Suprapubic skin (tissue), 4 donors: ENCODE results near the gene GMPPA. TPM values are rescaled to one million over a fixed set of nuclear protein-coding genes. Genes with fewer than 3 reads are reported as not detected.
A peak's percentile ranks its signal among the peaks of the same experiment; 100 is the strongest.

Experiments
- DNase-seq, 2 donors: peaks; one replicate each; pipeline ENCODE4 v3.0.0-alpha.2; 2019; ENCODE audit warnings: low spot score in 2 of 2
- H3K27ac ChIP-seq: fragments of 200-600 bp; sonication (generic); one replicate; pipeline ENCODE4 v1.5.1; 2019
- H3K27me3 ChIP-seq: fragments of 200-600 bp; sonication (generic); one replicate; pipeline ENCODE4 v1.5.1; 2019
- H3K36me3 ChIP-seq: fragments of 200-600 bp; sonication (generic); one replicate; pipeline ENCODE4 v1.5.1; 2019
- H3K4me1 ChIP-seq: fragments of 200-600 bp; sonication (generic); one replicate; pipeline ENCODE4 v1.5.1; 2019
- H3K4me3 ChIP-seq: fragments of 200-600 bp; sonication (generic); one replicate; pipeline ENCODE4 v1.5.1; 2019; ENCODE audit warnings: mild to moderate bottlenecking
- H3K9me3 ChIP-seq: fragments of 200-600 bp; sonication (generic); one replicate; pipeline ENCODE4 v1.5.1; 2019
- CTCF ChIP-seq, 2 donors: fragments of 200-600 bp in 1 of 2; fragments of 450-650 bp in 1 of 2; sonication (generic) in 1 of 2; IDR thresholded peaks; one replicate each; pipeline ENCODE4 v1.5.1; 2016 to 2019; ENCODE audit warnings: antibody characterized with exemption in 2 of 2, mild to moderate bottlenecking in 1 of 2, moderate library complexity in 1 of 2
- EP300 ChIP-seq: sonication (generic); formaldehyde crosslinking; IDR thresholded peaks from one replicate; pipeline ENCODE4 v1.6.1; 2017; ENCODE audit warnings: antibody characterized with exemption
- POLR2A ChIP-seq, 2 donors: fragments of 450-650 bp; IDR thresholded peaks; one replicate each; pipeline ENCODE4 v1.6.1; 2017; ENCODE audit warnings: antibody characterized with exemption in 2 of 2, mild to moderate bottlenecking in 2 of 2, moderate library complexity in 2 of 2
- POLR2AphosphoS5 ChIP-seq, 3 donors: sonication (generic); formaldehyde crosslinking; IDR thresholded peaks; one replicate each; pipeline ENCODE4 v1.6.1; 2017; ENCODE audit warnings: antibody characterized with exemption in 3 of 3
- WGBS: methylation state at CpG from one replicate; pipeline ENCODE4 v1.1.5; 2018; 5-methylcytosine and 5-hydroxymethylcytosine counted together
- total RNA-seq, 4 donors: library from RNA; depleted of rRNA; stranded (reverse); fragments of >200 nt; gene quantifications; one replicate each; pipeline ENCODE4 v1.1.0, GENCODE V29; 2016

Gene GMPPA
- total RNA-seq, 4 donors from 2014 or later: 18.3 to 31.3 (median 22.3) TPM

DNA sequence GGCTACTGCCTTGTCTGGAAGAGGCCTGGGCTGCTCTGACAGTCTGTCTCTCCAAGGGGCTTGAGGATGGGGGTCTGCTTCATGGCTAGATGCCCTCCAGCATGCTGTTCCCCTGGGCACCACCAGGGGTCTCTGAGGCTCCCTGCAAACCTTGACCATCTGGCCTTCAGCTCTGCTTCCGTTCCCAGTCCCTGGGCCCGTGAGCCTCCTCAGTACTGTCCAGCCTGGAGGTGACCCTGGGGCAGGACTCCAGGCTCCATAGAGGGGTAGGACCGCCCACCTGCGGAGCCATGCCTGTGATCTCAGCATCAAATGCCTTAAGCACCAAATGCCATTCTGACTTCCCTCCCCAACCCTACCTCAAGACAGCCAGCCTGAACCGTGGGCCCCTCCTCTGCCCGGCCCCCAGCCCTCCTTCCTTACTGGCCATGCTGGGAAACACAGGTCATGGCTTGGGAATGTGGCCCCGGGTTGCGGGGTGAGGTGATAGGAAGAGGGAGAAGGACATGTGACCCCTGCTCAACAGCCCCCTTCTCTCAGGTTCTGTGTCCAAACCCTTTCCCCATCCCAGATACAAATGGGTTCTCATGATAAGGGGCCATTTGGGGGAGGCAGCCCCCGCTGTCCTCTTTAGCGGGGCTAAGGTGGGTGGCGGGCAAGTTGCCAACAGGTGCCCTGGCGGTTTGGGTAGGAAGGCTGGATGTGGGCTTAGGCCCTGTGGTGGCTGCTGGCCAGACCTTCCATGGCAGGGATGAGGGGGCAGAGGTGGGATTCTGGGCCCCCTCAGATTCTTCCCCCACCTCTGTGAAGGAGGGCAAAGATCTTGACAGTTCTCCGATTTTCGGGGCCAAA, 39.0 kb upstream of the GMPPA start:
- no peaks in the 10 kb centered on the region for H3K9me3 ChIP-seq
- peaks cover 13% of the 10 kb centered on the region for H3K27me3 ChIP-seq
- H3K36me3 ChIP-seq: no peaks in the 10 kb centered on the region
- H3K4me1 ChIP-seq: peaks cover 10% of the 10 kb centered on the region
- TF ChIP-seq POLR2A (IDR thresholded peaks at IDR 0.05): no peak
- peak; percentile 40 to 89 for TF ChIP-seq CTCF (IDR thresholded peaks at IDR 0.05)
- H3K27ac ChIP-seq: peak overlapping the region; percentile 24
- 67% methylated on average over 9 of the region's 14 CpGs for WGBS
- DNase-seq: no peak
- H3K4me3 ChIP-seq: no peak overlapping the region

DNA sequence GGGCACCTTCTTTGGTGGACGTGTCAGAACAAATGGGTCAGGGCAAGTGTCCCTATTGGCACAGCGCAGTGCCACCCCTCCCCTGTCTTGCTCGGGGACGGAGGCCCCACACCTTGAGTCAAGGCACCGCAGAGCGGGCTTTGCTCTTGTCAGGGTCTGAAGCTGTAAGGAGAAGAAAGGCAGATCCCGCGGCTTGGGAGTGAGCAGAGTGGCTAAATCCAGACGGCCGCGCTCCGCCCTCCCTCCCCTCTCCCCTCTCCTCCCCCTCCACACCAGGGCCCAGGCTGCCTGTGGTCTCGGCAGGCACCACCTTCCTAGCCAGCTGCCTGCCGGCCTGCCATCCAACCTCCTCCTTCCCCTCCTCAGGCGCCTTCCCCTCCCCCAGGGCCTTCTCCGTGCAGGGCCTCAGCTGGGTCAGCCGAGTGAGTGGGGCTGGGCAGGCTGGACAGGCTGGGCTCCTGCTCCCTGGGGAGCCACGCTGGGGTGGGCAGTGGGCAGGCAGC, 38.2 kb upstream of the GMPPA start:
- no peak overlapping the region for H3K27ac ChIP-seq
- 60% methylated on average over 2 of the region's 18 CpGs for WGBS
- DNase-seq: no peak
- TF ChIP-seq CTCF (IDR thresholded peaks at IDR 0.05) (no peak), POLR2AphosphoS5 (IDR thresholded peaks at IDR 0.05) (no peak), POLR2A (IDR thresholded peaks at IDR 0.05) (no peak), EP300 (no peak)
- H3K4me3 ChIP-seq: no peak overlapping the region
- H3K9me3 ChIP-seq: no peaks in the 10 kb centered on the region
- H3K36me3 ChIP-seq: no peaks in the 10 kb centered on the region
- H3K4me1 ChIP-seq: peaks cover 10% of the 10 kb centered on the region
- peaks cover 13% of the 10 kb centered on the region for H3K27me3 ChIP-seq

DNA sequence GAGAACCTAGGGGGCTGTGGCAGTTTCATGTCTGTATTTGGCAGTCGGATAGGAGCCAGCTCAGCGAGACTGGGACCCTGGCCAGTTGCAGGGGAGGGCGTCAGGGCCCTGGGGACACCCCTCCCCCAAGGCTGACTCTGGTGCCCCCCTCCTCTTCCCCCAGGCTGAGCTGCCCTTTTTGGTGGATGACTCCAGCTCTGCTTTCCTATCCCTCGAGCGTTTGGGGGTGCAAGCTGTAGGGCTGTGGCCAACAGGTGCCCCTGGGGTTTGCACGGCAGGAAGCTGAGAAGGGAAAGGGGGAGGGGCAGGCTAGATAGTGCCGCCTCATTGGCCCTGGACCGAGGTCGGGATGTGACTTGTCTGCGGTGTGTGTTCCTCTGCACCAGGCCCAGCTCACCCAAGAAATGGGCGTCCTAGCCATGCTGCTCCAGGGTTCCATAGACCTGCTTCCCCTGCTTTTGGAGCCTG, 37.6 kb upstream of the GMPPA start:
- H3K36me3 ChIP-seq: no peaks in the 10 kb centered on the region
- H3K27ac ChIP-seq: no peak overlapping the region
- TF ChIP-seq EP300 (no peak), POLR2A (IDR thresholded peaks at IDR 0.05) (no peak), POLR2AphosphoS5 (IDR thresholded peaks at IDR 0.05) (no peak), CTCF (IDR thresholded peaks at IDR 0.05) (no peak)
- no peak overlapping the region for H3K4me3 ChIP-seq
- DNase-seq: no peak
- H3K9me3 ChIP-seq: no peaks in the 10 kb centered on the region
- H3K27me3 ChIP-seq: peaks cover 13% of the 10 kb centered on the region
- H3K4me1 ChIP-seq: peaks cover 10% of the 10 kb centered on the region
- no CpG with 5 or more reads among the region's 11 CpGs for WGBS

GRCh38 chr2:219461669-219462068, 37.0 kb upstream of the GMPPA start:
- H3K27me3 ChIP-seq: peaks cover 13% of the 10 kb centered on the region
- H3K4me3 ChIP-seq: no peak overlapping the region
- WGBS: 82% methylated on average over 8 of the region's 14 CpGs
- H3K9me3 ChIP-seq: no peaks in the 10 kb centered on the region
- H3K4me1 ChIP-seq: peaks cover 10% of the 10 kb centered on the region
- H3K36me3 ChIP-seq: no peaks in the 10 kb centered on the region
- H3K27ac ChIP-seq: no peak overlapping the region
- no peak for DNase-seq
- TF ChIP-seq POLR2A (IDR thresholded peaks at IDR 0.05) (no peak), EP300 (no peak), POLR2AphosphoS5 (IDR thresholded peaks at IDR 0.05) (no peak), CTCF (IDR thresholded peaks at IDR 0.05) (no peak)

- 95% methylated on average over 8 of the region's 9 CpGs for WGBS
- TF ChIP-seq POLR2A (IDR thresholded peaks at IDR 0.05): no peak
- H3K27ac ChIP-seq: no peak overlapping the region
- no peaks in the 10 kb centered on the region for H3K9me3 ChIP-seq
- no peak for DNase-seq
- H3K36me3 ChIP-seq: no peaks in the 10 kb centered on the region
- no peak overlapping the region for H3K4me3 ChIP-seq
- H3K4me1 ChIP-seq: peaks cover 10% of the 10 kb centered on the region
- H3K27me3 ChIP-seq: peaks cover 13% of the 10 kb centered on the region
Measured at GRCh38 chr2:219462349-219462748, 36.3 kb upstream of the GMPPA start.
